NCI-H2227 treated with DMSO at 0.1 percent for 48 hours (cell line): ENCODE measurements around the gene PUS7.
"Not testable (repeated sequence)": the region's sequence is repeated elsewhere in the genome, so short reads cannot be mapped to it uniquely, and the experiment has no call there.

Experiments
- DNase-seq: peaks from one replicate; lab custom pipeline; 2025; lab: John Stamatoyannopoulos, UW

PUS7 gene

GRCh38 chr7:105444342-105444987 is 77.6 kb downstream of the PUS7 start:
- no peak for DNase-seq

- DNase-seq = not testable (repeated sequence)
Observed at GRCh38 chr7:105442214-105442613, 79.9 kb downstream of the PUS7 start.

DNA sequence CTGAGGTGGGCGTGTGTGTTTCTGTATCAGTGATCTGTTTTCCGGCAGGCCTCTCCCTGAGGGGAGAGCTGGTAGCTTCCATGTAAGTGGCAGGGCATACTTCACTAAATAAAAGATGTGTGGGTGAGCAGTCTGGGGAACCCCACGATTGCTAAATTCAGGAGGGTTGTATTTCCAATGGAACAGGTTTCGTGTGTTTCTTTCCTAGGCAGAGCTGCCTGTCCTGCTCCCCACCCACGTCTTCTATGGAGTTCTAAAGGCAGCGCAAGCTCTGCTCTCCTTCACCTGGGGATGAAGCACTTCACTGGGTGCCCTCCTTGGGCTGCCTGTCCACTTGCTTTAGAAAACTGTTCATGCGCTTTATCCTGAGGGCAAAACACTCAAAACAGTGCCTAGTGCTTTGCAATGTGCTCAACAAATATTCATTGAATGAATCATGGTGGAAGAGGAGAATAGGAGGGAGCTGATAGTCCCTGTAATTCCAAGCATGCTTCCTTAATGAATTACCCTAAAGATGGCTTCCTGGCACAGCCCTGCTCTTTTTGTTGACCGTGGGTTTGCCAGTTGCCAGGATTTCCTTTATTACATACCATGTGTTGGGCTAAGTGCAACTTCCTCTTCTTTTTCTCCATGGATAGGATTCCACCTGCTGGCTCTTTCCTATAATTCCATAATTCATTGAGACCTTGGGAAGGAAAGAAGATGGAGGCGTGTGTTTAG is 82.7 kb downstream of the PUS7 start:
- DNase-seq = no peak

DNA sequence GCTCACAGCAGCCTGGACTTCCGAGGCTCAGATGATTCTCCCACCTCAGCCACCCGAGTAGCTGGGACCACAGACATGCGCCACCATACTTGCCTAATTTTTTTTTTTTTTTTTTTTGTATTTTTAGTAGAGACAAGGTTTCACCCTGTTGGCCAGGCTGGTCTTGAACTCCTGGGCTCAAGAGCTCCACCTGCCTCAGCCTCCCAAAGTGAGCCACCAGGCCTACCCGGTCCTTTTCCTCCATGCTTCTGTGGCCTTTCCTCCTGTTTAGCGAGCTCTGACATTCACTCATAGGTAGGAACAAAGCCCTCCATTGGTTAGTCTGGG is 83.3 kb downstream of the PUS7 start:
- no peak for DNase-seq

DNA sequence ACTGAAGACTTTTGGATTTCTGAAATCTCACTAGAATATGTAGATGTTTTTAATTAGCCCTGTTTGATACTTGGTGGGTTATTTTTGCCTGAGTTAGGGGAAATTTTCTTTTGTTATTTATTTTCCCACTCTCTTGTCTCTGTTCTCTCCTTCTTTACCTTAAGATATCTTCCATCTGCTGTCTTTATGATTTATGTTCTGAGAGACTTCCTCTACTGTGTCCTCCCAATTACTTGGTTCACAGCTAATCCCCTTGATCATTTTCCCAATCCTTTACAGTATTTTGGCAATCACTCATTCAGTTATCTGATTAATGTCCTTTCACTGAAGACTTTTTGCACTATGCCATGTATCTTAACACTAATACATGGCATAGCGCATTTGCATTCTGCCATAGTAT is 83.8 kb downstream of the PUS7 start:
- no peak for DNase-seq

DNA sequence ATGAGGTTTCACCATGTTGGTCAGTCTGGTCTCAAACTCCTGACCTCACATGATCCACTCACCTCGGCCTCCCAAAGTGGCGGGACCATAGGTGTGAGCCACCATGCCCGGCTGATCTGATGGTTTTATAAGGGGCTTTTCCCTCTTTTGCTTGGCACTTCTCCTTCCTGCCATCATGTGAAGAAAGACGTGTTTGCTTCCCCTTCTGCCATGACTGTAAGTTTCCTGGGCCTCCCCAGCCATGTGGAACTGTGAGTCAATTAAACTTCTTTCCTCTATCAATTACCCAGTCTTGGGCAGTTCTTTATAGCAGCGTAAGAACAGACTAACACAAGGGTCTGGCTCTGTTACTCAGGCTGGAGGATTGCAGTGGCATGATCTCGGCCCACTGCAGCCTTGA is 84.7 kb downstream of the PUS7 start:
- not testable (repeated sequence) for DNase-seq

- DNase-seq = peak; percentile 51
Observed at GRCh38 chr7:105429746-105430612, 92.1 kb downstream of the PUS7 start.

DNA sequence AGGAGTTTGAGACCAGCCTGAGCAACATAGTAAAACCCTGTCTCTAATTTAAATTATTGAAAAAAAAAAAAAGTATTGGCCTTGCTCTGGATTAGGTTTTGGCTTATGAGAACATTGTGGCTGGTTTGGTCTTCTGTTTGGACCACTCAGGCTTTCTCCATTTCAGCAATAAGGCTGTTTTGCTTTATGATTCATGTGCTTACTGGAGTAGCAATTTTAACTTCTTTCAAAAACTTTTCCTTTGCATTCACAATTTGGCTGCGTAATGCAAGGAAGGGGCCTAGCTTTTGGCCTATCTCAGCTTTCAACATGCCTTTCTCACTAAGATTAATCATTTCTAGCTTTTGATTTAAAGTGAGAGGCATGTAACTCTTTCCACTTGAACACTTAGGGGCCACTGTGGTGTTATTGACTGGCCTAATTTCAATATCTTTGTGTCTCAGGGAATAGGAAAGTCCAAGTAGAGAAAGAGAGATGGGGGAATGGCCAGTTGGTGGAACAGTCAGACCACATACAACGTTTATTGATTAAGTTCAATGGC is 95.4 kb downstream of the PUS7 start:
- no peak for DNase-seq

- no peak for DNase-seq
Observed at GRCh38 chr7:105423987-105424386, 98.1 kb downstream of the PUS7 start.

DNA sequence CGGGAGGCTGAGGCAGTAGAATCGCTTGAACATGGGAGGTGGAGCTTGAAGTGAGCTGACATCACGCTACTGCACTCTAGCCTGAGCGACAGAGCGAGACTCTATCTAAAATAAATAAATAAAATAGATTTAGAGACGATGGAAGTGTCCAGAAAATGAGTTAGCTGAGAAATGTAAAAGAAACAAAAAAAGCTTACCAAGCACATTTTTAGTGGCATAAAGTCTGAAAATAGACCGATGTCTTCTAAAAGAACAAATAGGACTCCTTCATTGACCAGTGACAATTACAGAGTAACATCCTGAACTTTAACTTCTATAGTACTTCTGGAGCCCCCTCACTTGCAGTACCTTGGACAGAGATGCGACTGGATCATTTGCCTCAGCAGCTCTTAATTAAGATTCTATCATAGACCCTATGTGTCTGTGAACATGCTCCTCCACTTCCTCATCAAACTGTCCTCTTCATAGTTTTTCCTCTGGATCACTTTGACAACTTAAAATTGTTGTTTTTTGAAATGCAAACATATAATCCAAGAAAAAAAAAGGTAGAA is 108.1 kb downstream of the PUS7 start:
- DNase-seq = no peak

GRCh38 chr7:105410774-105411173 is 111.3 kb downstream of the PUS7 start:
- DNase-seq = not testable (repeated sequence)

DNA sequence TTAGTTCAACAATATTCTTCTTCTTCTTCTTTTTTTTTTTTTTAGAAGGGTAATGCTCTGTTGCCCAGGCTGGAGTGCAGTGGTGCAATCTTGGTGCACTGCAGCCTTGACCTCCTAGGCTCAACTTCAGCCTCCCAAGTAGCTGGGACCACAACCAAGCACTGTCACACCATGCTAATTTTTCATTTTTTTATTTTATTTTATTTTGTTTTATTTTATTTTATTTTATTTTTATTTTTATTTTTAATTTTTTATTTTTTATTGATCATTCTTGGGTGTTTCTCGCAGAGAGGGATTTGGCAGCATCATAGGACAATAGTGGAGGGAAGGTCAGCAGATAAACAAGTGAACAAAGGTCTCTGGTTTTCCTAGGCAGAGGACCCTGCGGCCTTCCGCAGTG is 112.3 kb downstream of the PUS7 start:
- DNase-seq = not testable (repeated sequence)

DNA sequence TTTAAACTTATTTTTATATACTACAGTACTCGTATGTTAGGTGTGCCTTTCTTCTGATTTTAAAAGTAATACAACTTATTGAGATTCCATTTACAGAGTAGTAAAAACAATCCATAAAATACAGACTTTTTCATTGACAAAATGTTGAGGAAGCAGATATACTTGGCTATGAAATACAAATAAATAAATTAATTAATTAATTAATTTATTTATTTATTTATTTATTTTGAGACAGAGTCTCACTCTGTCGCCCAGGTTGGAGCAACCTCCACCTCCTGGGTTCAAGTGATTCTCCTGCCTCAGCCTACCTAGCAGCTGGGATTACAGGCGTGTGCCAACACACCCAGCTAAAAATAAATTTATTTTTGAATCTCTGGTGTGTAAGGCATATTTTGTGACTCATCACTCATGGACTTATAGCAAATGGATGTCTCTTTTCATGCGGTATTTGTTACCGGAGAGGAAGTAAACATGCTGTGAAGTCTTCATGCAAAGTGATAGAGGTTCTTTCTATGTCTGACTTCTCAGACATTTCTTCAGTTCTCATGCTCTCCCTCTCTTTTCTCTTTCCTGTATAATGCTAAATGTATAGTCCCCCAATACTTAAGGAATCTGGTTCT is 113.2 kb downstream of the PUS7 start:
- no peak for DNase-seq
